ENCODE results near the gene ANTXR2. TPM values are rescaled to one million over a fixed set of nuclear protein-coding genes. Genes with fewer than 3 reads are reported as not detected.

Gene ANTXR2
- total and polyA plus RNA-seq, 2 of the 13 experiments (the other 11 are each of a cell fraction or from before 2014, with no cell fraction given) = 4.6 to 14.5 TPM

DNA sequence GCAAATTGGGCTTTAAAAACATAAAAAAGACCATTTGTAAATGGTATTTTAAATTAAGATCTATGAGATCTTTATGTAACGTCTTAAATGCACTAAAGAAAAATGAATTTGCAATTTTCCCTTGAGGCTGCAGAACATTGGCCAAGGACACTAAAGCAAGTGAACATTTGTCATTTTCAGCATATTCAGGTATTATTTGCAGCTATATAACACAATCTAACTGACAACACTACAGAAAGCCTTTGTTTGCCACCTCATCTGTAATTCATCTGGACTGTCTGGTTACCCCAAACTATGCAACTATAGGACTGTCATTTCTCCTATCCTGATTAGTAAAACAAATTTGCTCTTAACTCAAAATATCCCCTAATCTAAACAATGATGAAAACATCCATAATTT lies 74.8 kb downstream of the ANTXR2 start (continued):
- TF ChIP-seq, protein P1, sequence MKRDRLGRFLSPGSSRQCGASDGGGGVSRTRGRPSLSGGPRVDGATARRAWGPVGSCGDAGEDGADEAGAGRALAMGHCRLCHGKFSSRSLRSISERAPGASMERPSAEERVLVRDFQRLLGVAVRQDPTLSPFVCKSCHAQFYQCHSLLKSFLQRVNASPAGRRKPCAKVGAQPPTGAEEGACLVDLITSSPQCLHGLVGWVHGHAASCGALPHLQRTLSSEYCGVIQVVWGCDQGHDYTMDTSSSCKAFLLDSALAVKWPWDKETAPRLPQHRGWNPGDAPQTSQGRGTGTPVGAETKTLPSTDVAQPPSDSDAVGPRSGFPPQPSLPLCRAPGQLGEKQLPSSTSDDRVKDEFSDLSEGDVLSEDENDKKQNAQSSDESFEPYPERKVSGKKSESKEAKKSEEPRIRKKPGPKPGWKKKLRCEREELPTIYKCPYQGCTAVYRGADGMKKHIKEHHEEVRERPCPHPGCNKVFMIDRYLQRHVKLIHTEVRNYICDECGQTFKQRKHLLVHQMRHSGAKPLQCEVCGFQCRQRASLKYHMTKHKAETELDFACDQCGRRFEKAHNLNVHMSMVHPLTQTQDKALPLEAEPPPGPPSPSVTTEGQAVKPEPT (CRISPR knock-in tag; IDR thresholded peaks at IDR 0.05; ENCODE audit: low read depth) = no peak
- TF ChIP-seq CENPT (CRISPR knock-in tag; IDR thresholded peaks at IDR 0.05; ENCODE audit: low read depth) = no peak
- TF ChIP-seq, protein P2, sequence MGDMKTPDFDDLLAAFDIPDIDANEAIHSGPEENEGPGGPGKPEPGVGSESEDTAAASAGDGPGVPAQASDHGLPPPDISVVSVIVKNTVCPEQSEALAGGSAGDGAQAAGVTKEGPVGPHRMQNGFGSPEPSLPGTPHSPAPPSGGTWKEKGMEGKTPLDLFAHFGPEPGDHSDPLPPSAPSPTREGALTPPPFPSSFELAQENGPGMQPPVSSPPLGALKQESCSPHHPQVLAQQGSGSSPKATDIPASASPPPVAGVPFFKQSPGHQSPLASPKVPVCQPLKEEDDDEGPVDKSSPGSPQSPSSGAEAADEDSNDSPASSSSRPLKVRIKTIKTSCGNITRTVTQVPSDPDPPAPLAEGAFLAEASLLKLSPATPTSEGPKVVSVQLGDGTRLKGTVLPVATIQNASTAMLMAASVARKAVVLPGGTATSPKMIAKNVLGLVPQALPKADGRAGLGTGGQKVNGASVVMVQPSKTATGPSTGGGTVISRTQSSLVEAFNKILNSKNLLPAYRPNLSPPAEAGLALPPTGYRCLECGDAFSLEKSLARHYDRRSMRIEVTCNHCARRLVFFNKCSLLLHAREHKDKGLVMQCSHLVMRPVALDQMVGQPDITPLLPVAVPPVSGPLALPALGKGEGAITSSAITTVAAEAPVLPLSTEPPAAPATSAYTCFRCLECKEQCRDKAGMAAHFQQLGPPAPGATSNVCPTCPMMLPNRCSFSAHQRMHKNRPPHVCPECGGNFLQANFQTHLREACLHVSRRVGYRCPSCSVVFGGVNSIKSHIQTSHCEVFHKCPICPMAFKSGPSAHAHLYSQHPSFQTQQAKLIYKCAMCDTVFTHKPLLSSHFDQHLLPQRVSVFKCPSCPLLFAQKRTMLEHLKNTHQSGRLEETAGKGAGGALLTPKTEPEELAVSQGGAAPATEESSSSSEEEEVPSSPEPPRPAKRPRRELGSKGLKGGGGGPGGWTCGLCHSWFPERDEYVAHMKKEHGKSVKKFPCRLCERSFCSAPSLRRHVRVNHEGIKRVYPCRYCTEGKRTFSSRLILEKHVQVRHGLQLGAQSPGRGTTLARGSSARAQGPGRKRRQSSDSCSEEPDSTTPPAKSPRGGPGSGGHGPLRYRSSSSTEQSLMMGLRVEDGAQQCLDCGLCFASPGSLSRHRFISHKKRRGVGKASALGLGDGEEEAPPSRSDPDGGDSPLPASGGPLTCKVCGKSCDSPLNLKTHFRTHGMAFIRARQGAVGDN (CRISPR knock-in tag; IDR thresholded peaks at IDR 0.05) = no peak
- no peak for TF ChIP-seq ZBTB20 (CRISPR knock-in tag; IDR thresholded peaks at IDR 0.05; ENCODE audit: borderline replicate concordance, low read depth)

DNA sequence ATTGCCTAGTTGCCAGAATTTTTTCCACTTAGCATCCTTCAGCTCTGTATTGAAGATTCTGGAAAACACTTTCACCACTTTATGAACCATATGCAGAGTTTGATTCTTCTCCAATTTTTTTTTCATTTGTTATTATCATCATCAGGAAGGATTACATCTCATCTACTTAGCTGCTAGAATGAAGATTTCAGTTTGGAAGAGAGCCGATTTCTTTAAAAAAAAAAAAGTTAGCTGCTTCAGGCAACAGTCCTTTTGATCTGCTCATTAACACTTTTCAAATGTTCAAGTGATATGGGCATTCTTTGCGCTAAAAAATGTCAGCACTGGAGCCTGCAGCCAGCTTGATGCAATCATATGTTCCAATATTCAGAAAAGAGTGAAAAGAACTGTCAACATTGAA lies 76.2 kb downstream of the ANTXR2 start:
- DNase-seq (ENCODE audit: low spot score) (no peak), FAIRE-seq (no peak), ATAC-seq (no peak)
- Histone ChIP-seq H3K9ac (ENCODE audit: insufficient read depth, low read depth, low read length) (no peak overlapping the region), H3K4me3 (replicated peaks in 1 of 3; ENCODE audit: insufficient read depth in 1 of 3, low read depth in 2 of 3, low read length in 3 of 3) (no peak overlapping the region), H3K9me3 (ENCODE audit: low read length) (no peaks in the 10 kb centered on the region), H3K27me3 (ENCODE audit: control insufficient read depth in 1 of 2, insufficient read depth in 2 of 2, low read length in 2 of 2) (no peaks in the 10 kb centered on the region), H3K79me2 (ENCODE audit: insufficient read depth, low read length) (no peaks in the 10 kb centered on the region), H3K27ac (ENCODE audit: extremely low read length, insufficient read depth, low read length) (no peak overlapping the region), H3K36me3 (replicated peaks in 1 of 2; ENCODE audit: control insufficient read depth in 1 of 2, insufficient read depth in 2 of 2, low read length in 2 of 2) (no peaks in the 10 kb centered on the region), H4K20me1 (ENCODE audit: insufficient read depth, low read length) (no peaks in the 10 kb centered on the region), H3K4me1 (ENCODE audit: insufficient read depth, low read length) (no peaks in the 10 kb centered on the region), H3K4me2 (ENCODE audit: low read depth, low read length) (no peak overlapping the region), H2AFZ (ENCODE audit: low read length) (no peak overlapping the region)
- intact Hi-C loops (cut with micrococcal nuclease; ENCODE audit: unreplicated experiment) (no loop called here), in situ Hi-C loops (cut with HindIII; ENCODE audit: extremely low pct_ligation_motif_present, low pct_unique_long_range_greater_than_20kb) (no loop called here)
- BruUV-seq (replicated peaks) = no TSS peak
- POLR2A ChIA-PET = no interaction called here
- CTCF ChIA-PET (ENCODE audit: low intra/inter-chr PET ratio, low total read pairs) = no interaction called here
- 89% methylated on average over 2 of the region's 2 CpGs for WGBS (ENCODE audit: low lambda C conversion rate)
- TF ChIP-seq, protein P3, sequence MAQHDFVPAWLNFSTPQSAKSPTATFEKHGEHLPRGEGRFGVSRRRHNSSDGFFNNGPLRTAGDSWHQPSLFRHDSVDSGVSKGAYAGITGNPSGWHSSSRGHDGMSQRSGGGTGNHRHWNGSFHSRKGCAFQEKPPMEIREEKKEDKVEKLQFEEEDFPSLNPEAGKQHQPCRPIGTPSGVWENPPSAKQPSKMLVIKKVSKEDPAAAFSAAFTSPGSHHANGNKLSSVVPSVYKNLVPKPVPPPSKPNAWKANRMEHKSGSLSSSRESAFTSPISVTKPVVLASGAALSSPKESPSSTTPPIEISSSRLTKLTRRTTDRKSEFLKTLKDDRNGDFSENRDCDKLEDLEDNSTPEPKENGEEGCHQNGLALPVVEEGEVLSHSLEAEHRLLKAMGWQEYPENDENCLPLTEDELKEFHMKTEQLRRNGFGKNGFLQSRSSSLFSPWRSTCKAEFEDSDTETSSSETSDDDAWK (CRISPR knock-in tag; IDR thresholded peaks at IDR 0.05) = no peak
- TF ChIP-seq RNF2 (conservative IDR thresholded peaks at IDR 0.05; ENCODE audit: low read depth) (no peak), MEIS2 (CRISPR knock-in tag; IDR thresholded peaks at IDR 0.05) (no peak), ZNF496 (CRISPR knock-in tag; IDR thresholded peaks at IDR 0.05; ENCODE audit: insufficient replicate concordance) (no peak), RFXANK (CRISPR knock-in tag; IDR thresholded peaks at IDR 0.05) (no peak), ZZZ3 (CRISPR knock-in tag; IDR thresholded peaks at IDR 0.05; ENCODE audit: borderline replicate concordance) (no peak), HMG20B (CRISPR knock-in tag; conservative IDR thresholded peaks at IDR 0.05) (no peak), SAP130 (CRISPR knock-in tag; IDR thresholded peaks at IDR 0.05; ENCODE audit: low read depth) (no peak), BHLHE40 (IDR thresholded peaks at IDR 0.05; ENCODE audit: low read length) (no peak), ZNF761 (CRISPR knock-in tag; conservative IDR thresholded peaks at IDR 0.05) (no peak), KAT7 (CRISPR knock-in tag; IDR thresholded peaks at IDR 0.05; ENCODE audit: borderline replicate concordance) (no peak), ZNF34 (CRISPR knock-in tag; IDR thresholded peaks at IDR 0.05; ENCODE audit: borderline replicate concordance) (no peak), SNRNP70 (IDR thresholded peaks at IDR 0.05; ENCODE audit: low read depth, low read length) (no peak)
- TF ChIP-seq, protein P4, sequence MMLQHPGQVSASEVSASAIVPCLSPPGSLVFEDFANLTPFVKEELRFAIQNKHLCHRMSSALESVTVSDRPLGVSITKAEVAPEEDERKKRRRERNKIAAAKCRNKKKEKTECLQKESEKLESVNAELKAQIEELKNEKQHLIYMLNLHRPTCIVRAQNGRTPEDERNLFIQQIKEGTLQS (CRISPR knock-in tag; IDR thresholded peaks at IDR 0.05) = no peak

Measured in HepG2 (cell line).